Prostate gland (tissue), 2 donors: ENCODE measurements around the gene ESAM.

ENCODE experiments used
- POLR2A ChIP-seq: fragments of 450-650 bp; IDR thresholded peaks from one replicate; pipeline ENCODE4 v1.6.1; 2016; ENCODE audit warnings: antibody characterized with exemption, mild to moderate bottlenecking
- TF ChIP-seq, protein P1 (sequence below), 4 experiments: fragments of 200-600 bp in 2 of 4; fragments of 450-650 bp in 2 of 4; sonication (generic) in 2 of 4; IDR thresholded peaks; 1 replicate in 3 of 4; 2 replicates in 1 of 4; pipeline ENCODE4 v1.5.1; 2016 to 2019; ENCODE audit warnings: antibody characterized with exemption in 4 of 4, mild to moderate bottlenecking in 2 of 4, moderate library complexity in 2 of 4

DNA sequence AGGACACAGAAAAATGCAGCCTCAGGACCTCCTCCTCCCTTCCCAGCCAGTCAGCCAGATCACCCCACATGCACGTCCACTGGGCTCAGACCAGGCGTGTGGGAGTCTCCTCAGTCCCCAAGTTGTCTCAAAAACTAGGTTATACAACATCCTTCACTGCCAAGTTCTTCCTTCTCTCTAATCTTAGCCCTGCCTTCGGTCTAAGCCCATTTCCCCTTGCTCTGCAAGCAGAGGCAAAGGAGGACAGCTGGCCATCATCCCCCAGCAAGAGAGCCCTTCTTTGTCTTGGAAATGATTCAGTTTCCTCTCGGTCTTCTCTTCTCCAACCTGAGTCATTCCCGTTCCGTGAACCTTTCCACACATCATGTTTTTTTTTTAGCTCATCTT, 36.4 kb downstream of the ESAM start:
- TF ChIP-seq, protein P1, sequence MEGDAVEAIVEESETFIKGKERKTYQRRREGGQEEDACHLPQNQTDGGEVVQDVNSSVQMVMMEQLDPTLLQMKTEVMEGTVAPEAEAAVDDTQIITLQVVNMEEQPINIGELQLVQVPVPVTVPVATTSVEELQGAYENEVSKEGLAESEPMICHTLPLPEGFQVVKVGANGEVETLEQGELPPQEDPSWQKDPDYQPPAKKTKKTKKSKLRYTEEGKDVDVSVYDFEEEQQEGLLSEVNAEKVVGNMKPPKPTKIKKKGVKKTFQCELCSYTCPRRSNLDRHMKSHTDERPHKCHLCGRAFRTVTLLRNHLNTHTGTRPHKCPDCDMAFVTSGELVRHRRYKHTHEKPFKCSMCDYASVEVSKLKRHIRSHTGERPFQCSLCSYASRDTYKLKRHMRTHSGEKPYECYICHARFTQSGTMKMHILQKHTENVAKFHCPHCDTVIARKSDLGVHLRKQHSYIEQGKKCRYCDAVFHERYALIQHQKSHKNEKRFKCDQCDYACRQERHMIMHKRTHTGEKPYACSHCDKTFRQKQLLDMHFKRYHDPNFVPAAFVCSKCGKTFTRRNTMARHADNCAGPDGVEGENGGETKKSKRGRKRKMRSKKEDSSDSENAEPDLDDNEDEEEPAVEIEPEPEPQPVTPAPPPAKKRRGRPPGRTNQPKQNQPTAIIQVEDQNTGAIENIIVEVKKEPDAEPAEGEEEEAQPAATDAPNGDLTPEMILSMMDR (IDR thresholded peaks at IDR 0.05), result no peak
- no peak for TF ChIP-seq POLR2A
